GM23248 (cell line): ENCODE measurements around the gene MACROD2.

Experiments
- EZH2 ChIP-seq: fragments of 200-600 bp; sonication (generic); IDR thresholded peaks from 2 replicates; pipeline ENCODE4 v1.6.1; 2018; ENCODE audit warnings: antibody characterized with exemption, mild to moderate bottlenecking; ENCODE audit not compliant: insufficient read depth, poor library complexity, severe bottlenecking
- EZH2phosphoT487 ChIP-seq: fragments of 200-600 bp; sonication (generic); IDR thresholded peaks from 2 replicates; pipeline ENCODE4 v1.6.1; 2018; ENCODE audit warnings: antibody characterized with exemption, moderate library complexity, mild to moderate bottlenecking, low read depth; ENCODE audit not compliant: insufficient read depth

- TF ChIP-seq EZH2 (no peak), EZH2phosphoT487 (no peak)
Observed at GRCh38 chr20:14375416-14375985, 380.2 kb downstream of the MACROD2 start.
